ENCODE results near the gene SERTAD2. TPM values are rescaled to one million over a fixed set of nuclear protein-coding genes. Genes with fewer than 3 reads are reported as not detected.

Gene SERTAD2
- polyA plus RNA-seq, 3 donors = 23.7 to 26.8 (median 24.1) TPM

DNA sequence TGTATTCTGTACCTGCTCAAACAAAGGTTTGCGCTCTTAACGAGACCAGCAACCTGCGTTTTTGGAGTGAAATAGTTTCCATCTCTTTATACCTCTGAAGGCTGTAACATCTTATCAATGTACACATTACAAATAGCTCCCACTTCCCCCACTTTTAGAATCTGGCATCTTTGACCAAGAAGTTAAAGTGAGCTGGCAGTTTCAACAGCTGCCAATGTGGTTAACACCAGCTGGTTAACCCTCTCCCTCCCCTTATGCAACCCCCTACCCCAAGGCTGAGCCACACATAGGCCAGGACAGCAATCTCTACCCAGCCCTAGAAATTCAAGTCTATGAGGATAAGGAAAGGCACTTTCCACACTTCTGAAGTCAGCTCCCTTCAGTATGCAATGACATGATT, 2.2 kb upstream of the SERTAD2 start:
- no peak for DNase-seq (ENCODE audit: extremely low read depth in 1 of 11, low read depth in 9 of 11, low spot score in 4 of 11)

DNA sequence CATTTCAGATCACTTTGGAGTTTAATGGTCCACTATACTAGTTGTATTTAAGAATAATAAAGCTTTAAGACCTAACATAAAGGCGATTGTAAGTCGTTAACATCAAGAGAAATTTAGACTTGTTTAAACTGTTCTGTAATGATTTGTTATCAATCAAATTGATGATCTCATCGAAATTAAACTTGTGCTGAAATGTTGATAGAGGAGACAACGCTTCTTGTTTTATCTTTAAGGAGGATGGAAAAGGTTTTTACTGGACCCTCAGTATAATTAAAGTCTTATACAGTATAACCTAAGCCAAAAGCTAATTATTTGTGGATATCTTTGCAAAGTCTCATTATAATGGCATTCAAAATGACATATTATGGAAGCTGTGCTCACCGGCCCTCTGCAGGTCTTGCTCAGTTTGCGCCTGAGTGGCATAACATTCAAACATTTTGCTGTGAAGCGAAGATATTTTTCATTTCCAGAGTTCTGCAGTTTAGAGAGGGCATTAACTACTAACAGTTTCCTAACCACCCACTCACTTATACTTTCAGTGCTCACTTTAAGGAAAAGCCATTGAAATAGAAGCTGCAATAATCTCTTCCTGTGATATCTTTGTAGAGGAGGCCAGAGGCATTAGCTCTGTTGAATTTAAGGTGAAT, 1.4 kb upstream of the SERTAD2 start:
- no peak for DNase-seq (ENCODE audit: extremely low read depth in 1 of 11, low read depth in 9 of 11, low spot score in 4 of 11)

- DNase-seq (ENCODE audit: extremely low read depth in 1 of 11, low read depth in 9 of 11, low spot score in 4 of 11) = peak in 9 of 11 donors; percentile 56 to 84 (median 75)
Observed at GRCh38 chr2:64654063-64654811, 524 bp upstream of the SERTAD2 start.

DNA sequence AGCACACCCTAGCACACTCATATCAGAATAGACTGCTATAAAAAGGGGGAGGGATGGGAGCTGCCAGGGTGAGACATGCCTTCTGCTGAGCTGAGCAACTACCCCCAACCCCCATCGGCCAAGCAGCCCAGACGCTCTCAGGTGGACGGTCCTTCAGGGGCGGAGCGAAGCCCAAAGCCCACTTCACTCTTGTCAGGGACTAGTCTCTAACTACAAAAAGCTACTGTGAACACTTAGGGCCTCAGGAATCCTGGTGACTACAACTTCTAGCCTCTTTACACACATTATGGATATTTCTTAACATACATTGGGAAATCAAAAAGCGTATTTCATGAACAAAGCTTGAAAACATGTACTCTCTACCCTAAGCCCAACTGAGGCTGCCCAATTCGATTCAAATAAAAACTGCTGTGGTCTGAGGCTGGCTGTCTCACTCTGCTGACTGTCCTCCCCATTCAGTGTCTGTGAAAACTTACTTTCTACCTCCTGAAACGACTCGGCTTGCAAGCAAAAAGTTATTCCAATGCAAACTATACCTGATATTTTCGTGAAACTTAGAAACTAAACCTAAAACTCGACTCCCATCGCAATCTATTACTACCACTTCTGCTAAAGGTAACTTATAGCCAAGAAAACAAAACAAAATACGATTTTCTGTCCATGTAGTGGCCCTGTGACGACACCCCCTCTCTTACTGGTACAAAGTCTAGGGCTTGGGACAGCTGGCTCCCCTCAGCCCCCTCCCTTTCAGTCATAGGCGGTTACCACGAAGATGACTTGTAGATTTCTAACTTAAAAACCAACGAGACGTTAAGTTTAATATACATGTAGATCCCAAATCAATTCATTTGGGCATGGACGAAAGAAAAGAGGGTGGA, 1.2 kb downstream of the SERTAD2 start:
- peak in 2 of 11 donors; percentile 48 to 60 for DNase-seq (ENCODE audit: extremely low read depth in 1 of 11, low read depth in 9 of 11, low spot score in 4 of 11)

DNA sequence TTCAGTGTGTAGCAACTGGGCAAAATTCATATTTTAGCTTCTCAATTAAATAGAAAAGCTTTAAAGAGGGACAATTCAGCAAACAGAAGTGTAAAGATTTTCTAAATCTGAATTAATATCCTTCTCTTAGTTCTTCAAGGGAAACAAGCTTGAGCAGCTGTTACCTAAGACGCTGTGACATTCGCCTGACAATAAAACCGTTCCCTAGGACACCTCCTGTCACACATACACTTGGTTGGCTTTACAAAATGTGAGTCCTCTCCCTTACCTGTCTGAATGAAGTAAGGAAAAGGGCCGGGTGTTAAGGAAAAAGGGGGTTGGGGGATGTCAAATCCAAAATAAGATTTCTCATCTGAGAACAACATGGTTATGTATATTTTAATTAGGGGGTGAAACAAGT, 2.1 kb downstream of the SERTAD2 start:
- no peak for DNase-seq (ENCODE audit: extremely low read depth in 1 of 11, low read depth in 9 of 11, low spot score in 4 of 11)

DNA sequence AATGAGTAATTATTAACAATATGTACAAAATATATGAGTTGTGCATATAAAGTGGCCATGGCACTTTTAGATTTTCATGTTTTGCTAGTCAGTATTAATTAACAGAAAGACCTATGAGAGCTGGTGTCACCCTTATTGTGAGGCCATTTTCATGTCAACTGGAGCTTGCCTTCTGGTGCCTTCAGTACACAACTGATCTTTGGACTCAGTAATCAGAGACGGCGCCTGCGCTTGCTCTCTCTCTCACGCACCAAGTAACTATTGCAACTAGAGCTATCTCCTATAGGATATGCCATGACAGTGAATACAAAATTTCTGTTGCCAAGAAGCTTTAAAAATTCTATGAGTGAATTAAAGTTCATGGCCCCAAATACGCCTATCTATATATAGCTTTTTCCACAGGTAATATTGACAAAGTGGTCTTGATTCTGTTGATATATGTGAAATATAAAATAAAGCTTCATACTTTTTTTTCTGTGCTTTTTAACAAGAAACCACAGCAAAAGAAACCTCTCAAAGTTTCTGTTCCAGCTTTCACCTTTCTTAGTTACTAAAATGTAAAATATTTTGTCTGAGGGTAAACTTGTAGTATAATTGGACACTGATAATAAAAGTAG, 2.9 kb downstream of the SERTAD2 start:
- no peak for DNase-seq (ENCODE audit: extremely low read depth in 1 of 11, low read depth in 9 of 11, low spot score in 4 of 11)

DNA sequence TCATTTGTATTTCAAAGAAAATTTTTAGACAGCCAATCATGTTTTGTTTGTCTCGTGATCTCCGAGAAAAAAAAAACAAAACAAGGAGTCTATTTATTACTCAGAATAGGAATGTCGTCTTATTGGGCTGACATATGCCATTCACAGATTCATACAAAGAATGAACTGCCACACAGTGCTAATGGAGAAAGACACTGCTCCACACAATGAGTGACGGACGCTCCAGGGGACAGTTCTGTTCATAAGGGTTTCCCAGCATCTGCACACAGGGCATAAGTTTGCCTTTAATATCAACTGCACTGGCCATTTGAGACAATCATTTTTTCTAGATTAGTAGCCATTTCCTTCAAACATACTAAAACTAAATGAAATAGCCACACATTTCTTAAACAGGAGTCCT, 3.4 kb downstream of the SERTAD2 start:
- DNase-seq (ENCODE audit: extremely low read depth in 1 of 11, low read depth in 9 of 11, low spot score in 4 of 11) = no peak

- DNase-seq (ENCODE audit: extremely low read depth in 1 of 11, low read depth in 9 of 11, low spot score in 4 of 11) = no peak
Observed at GRCh38 chr2:64649626-64650025, 4.1 kb downstream of the SERTAD2 start.

- no peak for DNase-seq (ENCODE audit: extremely low read depth in 1 of 11, low read depth in 9 of 11, low spot score in 4 of 11)
Observed at GRCh38 chr2:64649013-64649484, 4.7 kb downstream of the SERTAD2 start.

- peak in 4 of 11 donors; percentile 68 to 83 (median 76) for DNase-seq (ENCODE audit: extremely low read depth in 1 of 11, low read depth in 9 of 11, low spot score in 4 of 11)
Observed at GRCh38 chr2:64646007-64646880, 7.5 kb downstream of the SERTAD2 start.

DNA sequence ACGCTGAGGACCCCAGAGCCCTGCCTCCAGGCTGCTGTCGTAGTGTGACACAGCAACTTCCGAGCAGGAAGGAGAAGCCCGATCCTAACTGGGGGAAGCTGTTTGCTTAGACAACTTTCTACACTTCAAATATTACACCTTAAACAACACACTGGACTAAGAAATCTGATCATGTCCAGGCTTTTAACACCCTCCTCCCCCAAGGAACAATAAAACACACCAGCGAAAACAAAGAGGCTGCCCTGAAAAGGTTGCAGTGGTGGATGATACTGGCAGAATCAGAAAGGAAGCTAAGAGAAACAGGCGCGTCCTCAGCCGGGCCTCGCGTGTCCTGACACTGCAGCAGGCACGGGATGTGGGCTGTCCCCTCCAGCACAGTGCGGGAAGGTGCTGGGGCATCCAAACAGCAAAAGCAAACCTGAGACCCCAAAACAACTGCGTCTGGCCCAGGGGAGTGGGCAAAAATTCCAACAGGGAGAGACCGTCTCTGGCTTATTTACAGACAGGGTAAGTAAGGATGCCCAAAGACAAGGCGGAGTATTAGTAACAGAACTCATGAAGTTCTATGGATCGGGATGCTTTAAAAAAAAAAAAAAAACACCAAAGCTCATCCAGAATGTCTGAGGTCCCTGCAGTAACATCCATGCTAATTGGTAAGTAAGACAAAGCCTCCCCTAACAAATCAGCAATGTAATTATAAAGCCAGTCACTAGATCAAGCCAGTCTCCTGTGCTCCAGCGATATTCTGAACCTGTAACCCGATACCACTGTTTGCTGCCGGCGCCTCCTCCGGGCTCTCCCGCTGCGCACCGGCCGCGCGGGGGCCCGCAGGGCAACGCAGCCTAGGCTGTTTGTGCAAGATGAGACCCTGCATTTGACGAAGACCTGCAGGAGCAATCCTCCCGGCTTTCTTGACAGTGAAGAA, 9.0 kb downstream of the SERTAD2 start:
- DNase-seq (ENCODE audit: extremely low read depth in 1 of 11, low read depth in 9 of 11, low spot score in 4 of 11) = peak in 10 of 11 donors; percentile 78 to 94 (median 92)

DNA sequence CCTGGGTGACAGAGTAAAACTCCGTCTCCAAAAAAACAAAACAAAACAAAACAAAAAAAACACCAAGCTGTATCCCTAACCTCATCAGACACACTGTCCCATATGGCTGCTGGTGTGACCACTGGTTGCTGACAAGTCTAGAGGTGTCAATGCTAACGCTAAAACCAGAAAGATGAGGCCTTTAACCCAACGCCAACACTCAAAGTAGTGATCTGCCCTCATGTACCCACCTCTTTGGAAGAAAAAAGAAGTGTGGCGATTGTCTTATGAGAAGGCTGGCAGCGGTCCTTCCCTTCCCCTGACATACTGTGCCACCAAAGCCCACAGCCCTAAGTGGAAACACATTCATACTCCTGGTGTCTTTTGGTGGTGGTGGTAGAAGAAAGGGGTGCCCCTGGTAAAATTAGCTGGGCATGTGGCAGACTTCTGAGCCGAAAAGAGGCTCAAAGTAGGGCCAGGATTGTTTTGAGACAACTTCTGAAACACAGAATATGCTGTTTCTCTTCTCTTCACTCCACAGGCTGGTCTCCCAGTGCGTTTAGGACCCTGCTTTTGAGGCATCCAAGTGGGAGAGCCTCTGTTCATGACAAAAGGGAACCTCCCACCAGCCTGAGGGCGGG, 9.8 kb downstream of the SERTAD2 start:
- no peak for DNase-seq (ENCODE audit: extremely low read depth in 1 of 11, low read depth in 9 of 11, low spot score in 4 of 11)

DNA sequence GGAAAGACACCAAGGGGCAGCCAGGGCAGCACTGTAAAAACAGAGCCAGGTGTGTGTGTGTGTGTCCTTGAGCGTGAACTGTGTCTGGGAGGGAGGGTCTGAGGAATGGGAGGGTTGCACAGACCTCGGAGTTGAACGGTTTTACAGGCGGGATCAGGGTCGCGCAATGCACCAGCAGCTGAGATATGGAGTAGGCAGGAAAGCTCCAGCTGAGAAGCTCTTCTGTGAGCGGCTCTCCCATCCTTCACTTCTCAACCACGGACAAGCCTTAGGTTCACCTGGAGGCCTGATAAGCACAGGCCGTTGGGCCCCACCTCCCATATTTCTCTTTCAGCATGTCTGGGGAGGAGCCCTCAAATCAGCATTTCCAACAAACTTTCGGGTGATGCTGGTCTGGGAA, 12.1 kb downstream of the SERTAD2 start:
- no peak for DNase-seq (ENCODE audit: extremely low read depth in 1 of 11, low read depth in 9 of 11, low spot score in 4 of 11)

- DNase-seq (ENCODE audit: extremely low read depth in 1 of 11, low read depth in 9 of 11, low spot score in 4 of 11) = no peak
Observed at GRCh38 chr2:64640153-64641044, 13.3 kb downstream of the SERTAD2 start.

GRCh38 chr2:64639691-64640090, 14.0 kb downstream of the SERTAD2 start:
- DNase-seq (ENCODE audit: extremely low read depth in 1 of 11, low read depth in 9 of 11, low spot score in 4 of 11) = no peak

Measured in renal cortex interstitium (tissue), 11 donors.